NB4 (cell line): ENCODE results near the gene KLHL1.

Source experiments
- CTCF ChIP-seq: IDR thresholded peaks from one replicate; pipeline ENCODE4 v1.5.1; 2012; ENCODE audit warnings: low read depth, low read length
- MAX ChIP-seq: IDR thresholded peaks from 2 replicates; pipeline ENCODE4 v1.6.1; 2011; ENCODE audit warnings: low read depth, low read length
- POLR2A ChIP-seq: IDR thresholded peaks from 2 replicates; pipeline ENCODE4 v1.6.1; 2011; ENCODE audit warnings: mild to moderate bottlenecking; ENCODE audit not compliant: insufficient read length; ENCODE audit errors: extremely low read depth

GRCh38 chr13:69904784-69905183 is 203.5 kb downstream of the KLHL1 start:
- TF ChIP-seq CTCF (no peak), MAX (no peak), POLR2A (no peak)
